GM21423 (cell line): ENCODE data around the gene ZNF275.
"Not testable (repeated sequence)": the region's sequence is repeated elsewhere in the genome, so short reads cannot be mapped to it uniquely, and the experiment has no call there.

Experiments used
- ATAC-seq: cut with Tn5 transposase; IDR thresholded peaks from one replicate; pipeline ENCODE4 v1.9.1; 2021; ENCODE audit warnings: mild to moderate bottlenecking, moderate library complexity; ENCODE audit not compliant: unreplicated experiment

Gene ZNF275

DNA sequence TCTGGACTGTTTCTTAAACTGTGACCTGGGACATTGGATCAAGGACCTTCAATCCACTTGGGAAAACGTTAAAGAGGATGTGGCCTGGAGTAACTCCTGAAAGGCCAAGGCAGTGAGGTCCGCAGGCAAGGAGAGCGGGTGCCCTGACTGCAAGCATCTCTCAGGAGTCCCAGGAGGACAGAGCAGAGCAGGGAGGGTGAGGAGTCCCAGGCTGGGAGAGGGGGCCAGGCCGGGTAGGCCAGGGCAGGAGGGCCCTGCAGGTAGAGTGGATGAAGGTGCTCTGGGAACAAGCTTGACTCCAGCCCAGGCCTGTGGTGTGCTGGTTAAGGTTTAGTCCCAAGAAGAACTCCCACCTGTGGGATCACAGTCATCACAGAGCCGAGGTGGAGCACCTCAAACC lies 53.4 kb downstream of the ZNF275 start:
- ATAC-seq, result no peak

DNA sequence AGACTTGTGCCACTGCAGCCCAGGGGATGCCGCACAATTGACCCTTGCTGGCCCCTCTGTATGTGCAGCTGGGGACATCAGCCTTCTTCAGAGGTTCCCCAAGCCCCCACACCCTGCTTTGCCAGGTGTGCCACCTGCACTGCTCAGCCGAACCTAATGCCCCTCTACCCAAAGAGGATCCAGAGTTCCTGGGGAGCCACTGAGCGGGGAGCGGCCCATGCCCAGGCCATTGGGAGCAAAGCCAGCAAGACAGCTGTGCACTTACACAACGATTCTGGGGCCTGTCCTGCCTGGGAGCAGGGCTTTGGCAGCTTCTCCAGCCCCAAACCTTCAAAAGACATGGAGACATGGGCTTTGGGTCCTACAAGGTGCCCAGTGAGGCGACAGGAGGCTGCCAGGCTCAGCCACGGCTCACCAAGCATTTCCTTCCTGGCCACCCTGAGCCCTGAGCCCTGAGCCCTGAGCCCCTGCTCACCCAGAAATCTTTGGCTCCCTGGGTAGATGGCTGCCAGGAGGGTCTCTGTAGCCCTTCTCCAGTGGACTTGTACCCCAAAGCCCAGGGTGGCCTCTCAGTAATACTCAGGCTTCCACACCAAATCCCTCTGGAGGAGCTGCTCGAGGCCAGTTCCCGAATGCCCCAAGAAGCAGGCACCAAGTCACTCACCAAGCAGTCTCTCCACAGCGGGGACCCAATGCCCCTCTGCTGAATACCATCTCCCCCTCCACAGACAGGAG lies 54.2 kb downstream of the ZNF275 start:
- ATAC-seq, result no peak

DNA sequence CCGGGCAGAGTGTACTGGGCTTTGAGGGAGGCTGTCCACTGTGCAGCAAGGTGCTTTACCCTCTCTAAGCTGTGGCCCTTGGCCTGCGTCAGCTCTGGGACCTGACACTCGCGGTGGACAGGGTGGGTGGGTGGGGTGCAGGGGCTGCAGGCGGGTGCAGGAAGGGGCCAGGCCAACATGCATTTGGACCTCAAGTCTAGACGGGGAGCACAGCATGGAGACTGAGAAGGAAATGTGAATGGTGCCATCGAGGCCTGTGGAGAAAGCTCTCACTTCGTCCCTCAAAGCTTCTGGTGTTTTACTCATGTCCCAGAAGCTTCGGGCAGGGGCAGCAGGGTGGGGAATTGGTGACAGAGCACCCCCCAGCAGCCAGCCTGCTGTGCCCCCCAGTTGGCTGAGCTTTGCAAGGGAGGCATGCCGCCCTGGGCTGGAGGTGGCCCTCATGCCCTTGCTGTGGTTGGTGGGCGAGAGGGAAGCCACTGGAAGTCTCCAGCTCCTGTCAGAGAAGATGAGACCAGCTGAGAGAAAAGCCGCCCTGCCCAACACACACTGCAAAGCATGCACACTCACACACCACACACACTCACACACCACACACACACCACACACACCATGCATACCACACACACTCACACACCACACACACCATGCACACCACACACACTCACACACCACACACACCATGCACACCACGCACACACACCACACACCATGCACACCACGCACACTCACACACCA lies 54.9 kb downstream of the ZNF275 start:
- no peak for ATAC-seq

DNA sequence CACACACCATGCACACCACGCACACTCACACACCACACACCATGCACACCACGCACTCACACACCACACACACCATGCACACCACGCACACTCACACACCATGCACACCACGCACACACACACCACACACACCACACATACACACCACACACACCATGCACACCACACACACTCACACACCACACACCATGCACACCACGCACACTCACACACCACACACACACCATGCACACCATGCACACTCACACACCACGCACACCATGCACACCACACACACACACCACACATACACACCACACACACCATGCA lies 55.5 kb downstream of the ZNF275 start:
- not testable (repeated sequence) for ATAC-seq

DNA sequence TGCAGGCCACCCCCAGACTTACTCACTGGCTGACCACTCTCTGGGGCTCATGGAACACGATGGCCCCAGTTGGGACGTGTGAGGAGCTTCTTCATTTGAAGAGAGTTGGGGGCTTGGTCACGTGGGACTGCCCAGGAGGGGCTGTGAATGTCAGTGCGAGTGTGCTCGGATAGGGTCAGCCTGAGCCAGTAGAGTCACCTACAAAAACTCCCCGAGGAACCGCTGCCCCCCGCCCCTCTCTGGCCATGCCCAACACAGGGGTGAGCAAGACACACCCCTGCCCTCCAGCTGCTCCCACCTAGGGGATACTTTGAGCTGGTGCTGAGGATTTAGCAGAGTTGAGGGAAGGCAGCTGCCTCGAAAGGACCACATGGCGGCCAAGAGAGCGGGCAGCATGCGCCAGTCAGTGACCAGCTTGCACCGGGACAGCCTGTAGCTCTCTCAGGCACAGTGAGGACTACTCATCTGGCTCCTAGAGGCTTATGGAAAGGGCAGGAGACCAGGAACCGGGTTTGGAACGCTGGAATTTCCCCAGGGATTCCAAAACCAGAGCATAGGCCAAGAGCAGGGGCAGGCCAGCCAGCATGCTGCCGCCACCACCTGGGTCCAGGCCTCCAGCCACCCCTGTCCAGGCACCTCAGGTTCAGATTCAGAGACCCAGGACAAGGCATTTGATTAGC lies 58.8 kb downstream of the ZNF275 start:
- no peak for ATAC-seq

DNA sequence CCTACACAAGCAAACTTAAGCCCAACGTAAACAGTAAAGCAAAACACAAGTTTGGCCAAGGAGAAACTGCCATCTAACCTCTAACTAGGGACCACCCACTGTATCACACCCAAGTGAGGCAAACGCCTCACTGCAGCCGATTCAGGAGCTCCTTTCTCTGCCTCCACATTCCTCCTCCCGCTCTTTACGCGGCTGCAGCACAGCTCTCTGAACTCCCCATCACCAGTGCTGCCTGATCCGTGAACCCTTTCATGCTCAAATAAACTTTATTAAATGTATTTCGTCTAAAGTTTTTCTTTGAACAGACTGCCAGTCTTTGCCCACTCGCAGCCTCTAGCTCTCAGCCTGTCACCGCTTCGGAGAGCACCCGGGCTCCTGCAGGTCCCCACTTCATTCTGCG lies 60.7 kb downstream of the ZNF275 start:
- ATAC-seq, result no peak

DNA sequence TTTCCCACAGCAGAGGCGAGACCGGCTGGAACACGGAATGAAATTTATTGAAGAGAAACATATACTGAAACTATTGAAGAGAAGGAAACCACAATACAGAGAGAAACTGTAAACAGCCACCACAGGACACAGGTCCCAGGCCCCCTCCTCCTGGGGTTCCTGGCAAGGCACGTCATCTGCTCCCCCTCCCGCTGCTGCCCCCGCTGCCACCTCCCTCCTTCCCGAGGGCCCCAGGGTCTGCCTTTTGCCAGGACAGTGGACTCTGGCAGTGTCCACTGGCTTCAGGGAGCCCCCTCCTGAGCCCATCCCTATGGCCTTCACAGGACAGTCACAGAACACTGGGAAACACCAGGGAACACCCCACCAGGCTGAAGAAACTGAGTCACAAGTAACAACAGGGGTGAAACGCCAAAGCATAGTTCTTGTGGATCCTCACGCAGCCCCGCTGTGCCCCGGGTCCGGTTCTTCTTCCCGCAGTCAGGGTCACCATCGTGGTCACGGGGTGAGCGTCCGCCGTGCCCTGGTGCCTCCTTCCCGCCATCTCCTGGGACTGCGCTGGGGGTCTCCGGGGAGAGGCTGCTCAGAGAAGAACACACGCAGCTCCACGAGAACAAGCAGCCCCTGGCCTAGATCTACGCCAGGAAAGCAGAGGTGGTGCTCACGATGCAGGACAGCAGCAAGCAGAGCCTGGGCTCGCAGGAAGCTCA lies 61.8 kb downstream of the ZNF275 start:
- ATAC-seq, result no peak

DNA sequence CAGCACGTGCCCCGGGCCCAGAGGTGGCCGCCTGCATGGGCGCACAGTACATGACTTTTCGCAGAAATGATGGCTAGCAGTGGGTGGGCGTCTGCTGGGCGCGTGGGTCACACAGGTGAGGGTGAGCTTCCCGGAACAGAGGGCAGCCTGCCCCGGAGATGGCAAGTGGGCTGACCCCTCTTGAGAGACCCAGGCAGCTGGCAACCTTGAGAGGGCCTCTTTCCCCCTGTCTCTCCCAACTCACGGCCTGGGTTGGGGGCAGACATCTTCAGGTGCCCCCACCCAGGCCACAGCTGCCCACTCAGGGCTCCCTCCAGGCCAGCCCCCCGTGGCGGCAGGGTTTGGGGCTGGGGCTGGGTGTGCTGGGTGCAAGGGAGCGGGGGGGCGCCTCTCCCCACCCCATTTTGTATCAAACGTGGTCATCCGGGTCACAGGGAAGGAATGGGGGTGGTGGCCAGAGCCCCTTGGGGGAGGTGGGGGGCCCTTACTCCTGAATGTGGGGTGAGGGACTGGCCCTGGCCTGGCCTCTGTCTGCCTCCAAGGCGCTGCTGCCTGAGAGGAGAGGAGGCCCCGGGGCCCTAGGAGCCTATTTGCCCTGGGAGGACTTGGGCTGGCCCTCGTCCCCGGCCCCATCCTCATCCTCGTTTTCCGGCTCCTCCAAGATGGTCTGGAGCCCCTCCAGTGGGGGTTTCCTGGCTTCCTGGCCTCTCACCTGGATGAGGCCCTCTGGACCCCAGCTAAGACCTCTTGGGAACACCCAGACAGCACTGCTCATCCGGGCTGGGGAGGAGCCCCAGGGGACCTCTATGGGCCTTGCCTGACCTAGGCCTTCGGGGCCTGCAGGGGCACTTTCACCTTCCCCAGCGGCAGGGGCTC lies 62.6 kb downstream of the ZNF275 start:
- ATAC-seq, result no peak

DNA sequence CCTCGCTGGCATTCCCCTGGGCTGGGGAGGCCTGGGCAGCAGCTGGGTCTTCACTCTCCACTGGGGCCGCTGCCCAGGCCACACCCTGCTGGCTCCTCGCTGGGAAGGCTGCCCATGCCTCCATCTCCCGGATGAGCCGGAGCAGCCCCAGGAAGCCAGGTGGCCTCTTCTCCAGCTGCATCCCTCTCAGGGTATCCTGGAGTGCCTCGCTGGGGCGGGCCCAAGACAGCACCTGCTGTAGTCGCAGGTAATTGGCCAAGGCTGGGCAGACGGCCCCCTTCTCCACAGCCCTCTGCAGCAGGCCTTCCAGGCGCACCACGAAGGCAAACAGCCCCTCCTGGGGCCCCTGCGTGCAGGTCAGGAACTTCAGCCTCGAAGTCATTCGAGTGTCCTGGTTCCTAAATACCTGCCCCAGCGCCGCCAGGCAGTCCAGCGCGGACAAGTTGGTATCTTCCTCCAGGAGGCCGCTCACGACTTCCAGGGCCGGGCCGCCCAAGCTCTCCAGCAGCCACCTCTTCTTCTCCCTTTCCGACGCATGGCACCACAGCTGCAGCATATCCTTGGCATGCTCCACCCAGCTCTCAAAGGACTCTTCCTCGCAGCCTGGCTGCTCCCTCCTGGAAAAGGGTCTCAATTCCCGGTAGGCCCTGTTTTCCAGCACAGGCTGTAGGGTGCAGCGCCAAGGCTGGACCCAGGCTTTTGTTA lies 63.5 kb downstream of the ZNF275 start:
- ATAC-seq, result no peak

DNA sequence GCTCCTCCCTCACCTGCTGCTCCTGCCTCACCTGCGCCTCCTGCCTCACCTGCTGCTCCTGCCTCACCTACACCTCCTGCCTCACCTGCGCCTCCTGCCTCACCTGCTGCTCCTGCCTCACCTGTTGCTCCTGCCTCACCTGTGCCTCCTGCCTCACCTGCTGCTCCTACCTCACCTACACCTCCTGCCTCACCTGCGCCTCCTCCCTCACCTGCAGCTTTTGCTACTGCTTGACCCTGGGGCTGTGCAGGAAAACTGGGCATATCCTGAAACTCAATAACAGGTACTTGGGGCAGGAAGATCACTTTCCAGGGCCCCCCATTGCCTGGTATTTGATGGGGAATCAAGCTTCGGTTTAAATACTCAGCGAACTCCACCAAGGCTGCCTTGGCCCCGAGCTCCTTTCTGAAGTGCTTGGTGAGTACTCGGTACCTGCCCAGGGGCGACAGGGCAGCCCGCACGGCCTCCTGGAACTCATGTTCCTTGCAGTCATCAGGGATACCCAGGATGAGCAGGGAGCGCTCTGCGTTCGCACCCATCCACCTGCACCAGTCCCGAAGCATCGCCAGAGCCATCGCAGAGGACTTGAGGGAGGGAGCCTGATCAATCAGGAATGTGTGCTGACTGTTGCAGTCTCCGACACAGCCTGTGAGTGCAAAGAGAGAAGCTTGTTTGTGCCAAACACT lies 64.5 kb downstream of the ZNF275 start:
- no peak for ATAC-seq

DNA sequence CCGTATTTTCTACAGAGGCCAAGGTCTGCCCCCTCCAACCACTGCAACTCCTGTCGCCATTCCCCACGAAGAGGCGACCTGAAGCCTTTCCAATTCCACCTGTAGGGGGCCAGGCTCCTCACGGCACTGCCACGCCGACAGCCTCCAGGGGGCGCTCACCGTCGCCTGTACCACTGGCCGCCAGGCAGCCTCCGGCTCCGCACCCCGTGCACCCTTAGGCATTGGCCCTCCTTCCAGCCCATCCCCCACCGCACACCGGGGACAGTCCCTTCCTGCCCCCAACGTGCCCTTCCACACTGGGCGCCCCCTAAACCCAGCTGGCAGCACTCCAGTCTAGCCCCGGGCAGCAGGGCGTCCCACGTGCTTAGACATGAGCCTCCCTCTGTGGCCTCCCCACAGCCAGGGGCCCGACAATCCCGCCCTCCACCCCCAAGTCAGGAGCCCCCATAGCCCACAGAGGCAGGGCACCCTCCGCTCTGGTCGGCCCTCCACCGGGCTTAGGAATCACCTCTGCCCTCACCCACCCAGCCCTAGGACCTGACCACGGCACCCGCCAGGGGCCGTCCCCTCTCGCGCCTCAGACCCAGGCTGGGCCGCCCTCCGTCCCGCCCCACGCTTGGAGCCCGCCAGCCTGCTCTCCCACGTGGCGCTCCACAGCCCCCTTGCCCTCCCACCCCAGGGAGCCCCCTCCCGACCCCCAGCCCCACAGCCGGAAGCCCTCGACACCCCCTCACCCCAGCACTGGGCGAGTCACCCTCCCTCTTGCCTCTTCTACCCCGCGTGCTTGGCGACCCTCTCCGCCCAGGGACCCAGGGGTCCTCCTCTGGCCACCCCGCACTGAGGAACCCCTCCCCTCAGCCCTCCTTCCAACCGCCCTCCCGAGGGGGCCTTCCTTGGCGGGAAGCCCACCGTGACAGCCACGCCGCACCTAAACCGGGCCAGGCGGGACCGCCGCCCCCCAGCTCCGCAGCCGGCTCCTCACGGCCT lies 66.5 kb downstream of the ZNF275 start:
- ATAC-seq, result peak; percentile 59

DNA sequence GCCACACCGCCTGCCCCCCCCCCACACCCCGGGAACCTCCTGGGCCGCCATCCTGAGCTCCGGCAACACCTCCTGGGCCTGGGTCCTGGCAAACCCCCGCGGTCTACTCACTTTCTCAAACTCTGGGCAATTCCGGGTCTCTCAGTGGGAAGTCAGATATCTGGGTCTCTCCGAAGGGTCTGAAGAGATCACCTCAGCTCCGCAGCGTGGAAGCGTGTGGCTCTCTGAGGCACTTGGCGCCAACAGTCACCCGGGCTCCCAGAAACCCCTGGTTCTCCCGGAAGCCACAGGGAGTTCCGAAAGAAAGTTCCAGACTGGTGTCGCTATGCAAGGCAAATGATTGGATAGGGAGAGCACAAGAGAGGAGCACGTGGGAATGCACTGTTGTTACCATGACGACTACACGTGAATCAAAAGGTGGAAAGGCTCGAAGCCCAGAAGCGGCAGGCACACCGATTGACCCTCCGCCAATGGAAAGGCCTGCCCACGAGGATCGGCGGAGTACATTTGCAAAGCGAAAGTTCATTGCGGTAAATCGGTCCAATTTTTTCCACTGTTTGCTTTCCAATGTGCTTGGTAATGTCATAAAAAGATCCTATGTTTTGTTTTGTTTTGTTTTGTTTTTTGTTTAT lies 67.3 kb downstream of the ZNF275 start, which contains the start of gene PNMA6E:
PNMA6E (minus strand) TSS at position 218 of the 632 bp plus-strand sequence. CDS start 2,501 bp downstream, outside the sequence.
- no peak for ATAC-seq
